ENCODE measurements around the gene OPCML.

Gene OPCML

GRCh38 chr11:132595246-132595645 lies 937.1 kb downstream of the OPCML start:
- Histone ChIP-seq H3K4me3 (ENCODE audit: low read depth in 1 of 2, low read length in 1 of 2) (no peak overlapping the region), H3K4me1 (ENCODE audit: control insufficient read depth in 1 of 2, insufficient read depth in 1 of 2, low read depth in 1 of 2, low read length in 1 of 2) (no peaks in the 10 kb centered on the region), H3K27me3 (no peaks in the 10 kb centered on the region), H3K27ac (no peak overlapping the region), H3K36me3 (no peaks in the 10 kb centered on the region), H3K9me3 (no peaks in the 10 kb centered on the region)
- TF ChIP-seq, protein P1, sequence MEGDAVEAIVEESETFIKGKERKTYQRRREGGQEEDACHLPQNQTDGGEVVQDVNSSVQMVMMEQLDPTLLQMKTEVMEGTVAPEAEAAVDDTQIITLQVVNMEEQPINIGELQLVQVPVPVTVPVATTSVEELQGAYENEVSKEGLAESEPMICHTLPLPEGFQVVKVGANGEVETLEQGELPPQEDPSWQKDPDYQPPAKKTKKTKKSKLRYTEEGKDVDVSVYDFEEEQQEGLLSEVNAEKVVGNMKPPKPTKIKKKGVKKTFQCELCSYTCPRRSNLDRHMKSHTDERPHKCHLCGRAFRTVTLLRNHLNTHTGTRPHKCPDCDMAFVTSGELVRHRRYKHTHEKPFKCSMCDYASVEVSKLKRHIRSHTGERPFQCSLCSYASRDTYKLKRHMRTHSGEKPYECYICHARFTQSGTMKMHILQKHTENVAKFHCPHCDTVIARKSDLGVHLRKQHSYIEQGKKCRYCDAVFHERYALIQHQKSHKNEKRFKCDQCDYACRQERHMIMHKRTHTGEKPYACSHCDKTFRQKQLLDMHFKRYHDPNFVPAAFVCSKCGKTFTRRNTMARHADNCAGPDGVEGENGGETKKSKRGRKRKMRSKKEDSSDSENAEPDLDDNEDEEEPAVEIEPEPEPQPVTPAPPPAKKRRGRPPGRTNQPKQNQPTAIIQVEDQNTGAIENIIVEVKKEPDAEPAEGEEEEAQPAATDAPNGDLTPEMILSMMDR (IDR thresholded peaks at IDR 0.05) = no peak

DNA sequence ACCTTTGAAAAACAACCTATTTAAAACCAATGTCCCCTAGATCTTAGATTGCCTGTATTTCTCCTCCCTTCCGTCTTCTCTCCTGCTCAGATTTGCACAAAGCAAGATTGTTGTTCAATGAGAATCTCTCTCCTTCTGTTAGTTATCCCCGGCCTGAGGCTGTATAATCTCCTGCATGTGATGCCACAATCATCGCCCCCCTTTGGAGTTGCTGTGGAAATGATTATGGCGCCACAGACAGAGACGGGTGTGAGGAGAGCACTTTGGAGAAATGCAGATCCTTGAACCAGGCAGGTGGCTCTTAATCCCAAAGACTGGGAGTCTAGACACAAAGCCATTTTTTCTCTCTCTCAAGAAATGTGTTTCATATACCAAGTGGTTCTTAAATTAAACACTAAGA lies 941.3 kb downstream of the OPCML start:
- Histone ChIP-seq H3K4me1 (ENCODE audit: control insufficient read depth in 1 of 2, insufficient read depth in 1 of 2, low read depth in 1 of 2, low read length in 1 of 2) (no peaks in the 10 kb centered on the region), H3K36me3 (no peaks in the 10 kb centered on the region), H3K9me3 (no peaks in the 10 kb centered on the region), H3K27me3 (no peaks in the 10 kb centered on the region), H3K27ac (no peak overlapping the region), H3K4me3 (ENCODE audit: low read depth in 1 of 2, low read length in 1 of 2) (no peak overlapping the region)
- TF ChIP-seq, protein P1 (IDR thresholded peaks at IDR 0.05) = no peak

- H3K9me3 ChIP-seq = no peaks in the 10 kb centered on the region
- H3K27ac ChIP-seq = no peak overlapping the region
- H3K4me3 ChIP-seq (ENCODE audit: low read depth in 1 of 2, low read length in 1 of 2) = no peak overlapping the region
- TF ChIP-seq, protein P1 (IDR thresholded peaks at IDR 0.05) = no peak
- no peaks in the 10 kb centered on the region for H3K36me3 ChIP-seq
- H3K27me3 ChIP-seq = no peaks in the 10 kb centered on the region
- H3K4me1 ChIP-seq (ENCODE audit: control insufficient read depth in 1 of 2, insufficient read depth in 1 of 2, low read depth in 1 of 2, low read length in 1 of 2) = no peaks in the 10 kb centered on the region
Observed at GRCh38 chr11:132590554-132590953, 941.7 kb downstream of the OPCML start.

- no peaks in the 10 kb centered on the region for H3K36me3 ChIP-seq
Observed at GRCh38 chr11:132589791-132590190, 942.5 kb downstream of the OPCML start.

DNA sequence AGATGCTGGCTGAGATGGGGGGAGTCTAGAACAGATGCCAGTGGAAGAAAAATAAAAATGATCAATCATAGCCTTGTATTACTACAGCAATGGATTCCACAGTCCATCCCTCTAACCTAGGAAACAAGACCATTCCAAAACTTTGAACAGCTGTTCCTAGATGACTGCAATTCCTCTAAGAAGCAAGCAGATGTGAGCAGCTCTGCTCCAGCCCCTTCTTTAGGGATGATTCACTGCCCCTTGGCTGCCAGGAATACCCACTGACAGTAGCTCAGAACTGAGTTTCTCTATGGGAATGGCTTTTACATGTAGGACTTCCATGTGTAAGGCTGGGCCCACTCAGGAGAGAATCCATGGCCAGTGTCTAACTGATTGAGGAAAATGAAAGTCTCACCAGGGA lies 943.9 kb downstream of the OPCML start:
- TF ChIP-seq, protein P1 (IDR thresholded peaks at IDR 0.05) = no peak

More at GRCh38 chr11:132589791-132590190, 942.5 kb downstream of the OPCML start:
- no peaks in the 10 kb centered on the region for H3K27me3 ChIP-seq
- no peaks in the 10 kb centered on the region for H3K4me1 ChIP-seq (ENCODE audit: control insufficient read depth in 1 of 2, insufficient read depth in 1 of 2, low read depth in 1 of 2, low read length in 1 of 2)
- H3K4me3 ChIP-seq (ENCODE audit: low read depth in 1 of 2, low read length in 1 of 2) = no peak overlapping the region
- no peaks in the 10 kb centered on the region for H3K9me3 ChIP-seq
- no peak overlapping the region for H3K27ac ChIP-seq
- TF ChIP-seq, protein P1 (IDR thresholded peaks at IDR 0.05) = no peak

GRCh38 chr11:132587716-132588115 lies 944.6 kb downstream of the OPCML start:
- no peaks in the 10 kb centered on the region for H3K36me3 ChIP-seq
- no peak overlapping the region for H3K4me3 ChIP-seq (ENCODE audit: low read depth in 1 of 2, low read length in 1 of 2)
- H3K9me3 ChIP-seq = no peaks in the 10 kb centered on the region
- no peak overlapping the region for H3K27ac ChIP-seq
- no peaks in the 10 kb centered on the region for H3K4me1 ChIP-seq (ENCODE audit: control insufficient read depth in 1 of 2, insufficient read depth in 1 of 2, low read depth in 1 of 2, low read length in 1 of 2)
- no peaks in the 10 kb centered on the region for H3K27me3 ChIP-seq
- TF ChIP-seq, protein P1 (IDR thresholded peaks at IDR 0.05) = no peak

More for the DNA sequence above, 943.9 kb downstream of the OPCML start:
- Histone ChIP-seq H3K27ac (no peak overlapping the region), H3K27me3 (no peaks in the 10 kb centered on the region), H3K9me3 (no peaks in the 10 kb centered on the region), H3K36me3 (no peaks in the 10 kb centered on the region), H3K4me1 (ENCODE audit: control insufficient read depth in 1 of 2, insufficient read depth in 1 of 2, low read depth in 1 of 2, low read length in 1 of 2) (no peaks in the 10 kb centered on the region), H3K4me3 (ENCODE audit: low read depth in 1 of 2, low read length in 1 of 2) (no peak overlapping the region)
